Measurements from ENCODE around the gene TIAM1. TPM values are rescaled to one million over a fixed set of nuclear protein-coding genes. Genes with fewer than 3 reads are reported as not detected.

The TIAM1 gene
- total and polyA plus RNA-seq, 2 experiments from 2014 or later, result 9.2 to 9.6 TPM

GRCh38 chr21:31216206-31216605 lies 127.9 kb downstream of the TIAM1 start:
- H3K27ac ChIP-seq, result no peak overlapping the region
- no peaks in the 10 kb centered on the region for H3K4me1 ChIP-seq (ENCODE audit: low read depth)
- TF ChIP-seq CTCF (IDR thresholded peaks at IDR 0.05; ENCODE audit: low read depth, low read length), result no peak
- H3K27me3 ChIP-seq, result no peaks in the 10 kb centered on the region
- H3K4me3 ChIP-seq, result no peak overlapping the region
- no peaks in the 10 kb centered on the region for H3K36me3 ChIP-seq
- no peaks in the 10 kb centered on the region for H3K9me3 ChIP-seq (ENCODE audit: low read depth)
- no peak for DNase-seq (ENCODE audit: low read depth in 1 of 2, low spot score in 1 of 2)

- no peak for TF ChIP-seq CTCF (IDR thresholded peaks at IDR 0.05; ENCODE audit: low read depth, low read length)
- no peaks in the 10 kb centered on the region for H3K27me3 ChIP-seq
- DNase-seq (ENCODE audit: low read depth in 1 of 2, low spot score in 1 of 2), result no peak
- H3K9me3 ChIP-seq (ENCODE audit: low read depth), result no peaks in the 10 kb centered on the region
- no peak overlapping the region for H3K4me3 ChIP-seq
- no peaks in the 10 kb centered on the region for H3K36me3 ChIP-seq
- no peak overlapping the region for H3K27ac ChIP-seq
- no peaks in the 10 kb centered on the region for H3K4me1 ChIP-seq (ENCODE audit: low read depth)
Observed at GRCh38 chr21:31213787-31214186, 130.3 kb downstream of the TIAM1 start.

GRCh38 chr21:31211836-31212235 lies 132.2 kb downstream of the TIAM1 start:
- Histone ChIP-seq H3K4me1 (ENCODE audit: low read depth) (peaks cover 2% of the 10 kb centered on the region), H3K4me3 (no peak overlapping the region), H3K9me3 (ENCODE audit: low read depth) (no peaks in the 10 kb centered on the region), H3K36me3 (no peaks in the 10 kb centered on the region), H3K27ac (no peak overlapping the region), H3K27me3 (no peaks in the 10 kb centered on the region)
- no peak for DNase-seq (ENCODE audit: low read depth in 1 of 2, low spot score in 1 of 2)
- TF ChIP-seq CTCF (IDR thresholded peaks at IDR 0.05; ENCODE audit: low read depth, low read length), result no peak

- H3K36me3 ChIP-seq, result no peaks in the 10 kb centered on the region
- peaks cover 34% of the 10 kb centered on the region for H3K4me1 ChIP-seq (ENCODE audit: low read depth)
- no peak for DNase-seq (ENCODE audit: low read depth in 1 of 2, low spot score in 1 of 2)
- no peaks in the 10 kb centered on the region for H3K27me3 ChIP-seq
- no peak overlapping the region for H3K27ac ChIP-seq
- H3K9me3 ChIP-seq (ENCODE audit: low read depth), result no peaks in the 10 kb centered on the region
- no peak overlapping the region for H3K4me3 ChIP-seq
- TF ChIP-seq CTCF (IDR thresholded peaks at IDR 0.05; ENCODE audit: low read depth, low read length), result no peak
Observed at GRCh38 chr21:31205412-31205811, 138.6 kb downstream of the TIAM1 start.

GRCh38 chr21:31204801-31205200 lies 139.3 kb downstream of the TIAM1 start:
- H3K9me3 ChIP-seq (ENCODE audit: low read depth), result no peaks in the 10 kb centered on the region
- no peak overlapping the region for H3K4me3 ChIP-seq
- no peaks in the 10 kb centered on the region for H3K27me3 ChIP-seq
- no peak overlapping the region for H3K27ac ChIP-seq
- H3K36me3 ChIP-seq, result no peaks in the 10 kb centered on the region
- peak in 1 of 2 donors; percentile 5 for DNase-seq (ENCODE audit: low read depth in 1 of 2, low spot score in 1 of 2)
- H3K4me1 ChIP-seq (ENCODE audit: low read depth), result peaks cover 34% of the 10 kb centered on the region
- TF ChIP-seq CTCF (IDR thresholded peaks at IDR 0.05; ENCODE audit: low read depth, low read length), result no peak

Measured in cardiac muscle cell (in vitro differentiated cells and primary cell).